Epidermal melanocyte (primary cell): ENCODE measurements around the gene PTGS2.
"Not testable (repeated sequence)": the region's sequence is repeated elsewhere in the genome, so short reads cannot be mapped to it uniquely, and the experiment has no call there.

Source experiments
- DNase-seq: peaks from one replicate; pipeline ENCODE4 v3.0.0; 2011; ENCODE audit warnings: low spot score; ENCODE audit not compliant: insufficient read length

PTGS2 gene

DNA sequence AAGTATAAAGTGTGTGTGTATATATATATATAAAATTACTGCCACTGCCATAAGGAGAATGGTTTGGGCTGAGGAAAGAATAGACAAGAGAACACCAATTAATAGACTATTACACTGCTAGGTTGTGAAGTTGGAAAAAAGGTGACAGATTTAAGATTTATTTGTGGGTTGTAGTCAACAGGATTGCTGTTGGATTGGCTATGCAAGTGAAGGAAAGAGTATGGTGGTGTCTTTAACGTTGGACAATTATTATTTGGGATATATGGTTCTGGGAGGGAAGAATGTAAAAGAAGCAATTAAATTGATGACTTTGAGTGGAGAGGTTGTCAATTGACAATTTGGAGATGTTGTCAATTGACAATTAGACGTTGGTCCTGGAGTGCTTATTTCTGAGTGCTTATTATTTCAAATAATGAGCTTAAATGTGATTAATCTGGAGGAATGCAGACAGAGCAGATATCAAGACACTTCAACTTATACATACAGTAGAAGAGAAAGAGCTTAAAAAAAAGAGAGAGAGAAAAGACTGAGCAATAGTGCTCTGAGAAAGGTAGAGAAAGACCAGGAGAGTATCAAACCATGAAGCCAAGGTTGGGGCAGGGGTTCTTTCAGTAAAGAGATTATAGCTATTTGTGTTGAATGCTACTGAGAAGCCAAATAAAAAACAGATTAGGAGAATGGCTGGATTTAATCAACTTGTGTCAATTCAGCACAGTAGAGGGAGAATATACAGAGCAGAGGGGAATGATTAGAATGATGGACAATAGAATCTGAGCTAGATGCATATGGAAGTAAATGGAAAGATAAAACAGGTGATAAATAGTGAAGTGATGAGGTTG, 9.7 kb downstream of the PTGS2 start:
- no peak for DNase-seq

DNA sequence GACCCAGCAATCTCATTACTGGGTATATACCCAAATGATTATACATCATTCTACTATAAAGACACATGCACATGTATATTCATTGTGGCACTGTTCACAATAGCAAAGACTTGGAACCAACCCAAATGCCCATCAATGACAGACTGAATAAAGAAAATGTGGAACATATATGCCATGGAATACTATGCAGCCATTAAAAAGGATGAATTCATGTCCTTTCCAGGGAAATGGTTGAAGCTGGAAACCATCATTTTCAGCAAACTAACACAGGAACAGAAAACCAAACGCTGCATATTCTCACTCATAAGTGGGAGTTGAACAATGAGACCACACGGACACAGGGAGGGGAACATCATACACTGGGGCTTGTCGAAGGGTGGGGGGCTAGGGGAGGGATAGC, 10.4 kb downstream of the PTGS2 start:
- DNase-seq: not testable (repeated sequence)

DNA sequence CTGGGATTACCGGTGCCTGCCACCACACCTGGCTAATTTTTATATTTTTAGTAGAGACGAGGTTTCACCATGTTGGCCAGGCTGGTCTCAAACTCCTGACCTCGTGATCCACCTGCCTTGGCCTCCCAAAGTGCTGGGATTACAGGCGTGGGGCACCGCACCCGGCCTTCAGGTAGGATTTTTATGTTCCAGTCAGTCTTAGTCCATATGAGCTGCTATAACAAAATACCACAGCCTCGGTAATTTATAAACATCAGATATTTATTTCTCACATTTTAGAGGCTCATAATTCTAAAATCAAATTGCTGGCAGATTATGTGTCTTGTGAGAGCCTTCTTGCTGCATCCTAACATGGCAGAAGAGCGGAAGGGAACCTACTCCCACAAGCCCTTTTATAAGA, 16.0 kb downstream of the PTGS2 start:
- not testable (repeated sequence) for DNase-seq

DNA sequence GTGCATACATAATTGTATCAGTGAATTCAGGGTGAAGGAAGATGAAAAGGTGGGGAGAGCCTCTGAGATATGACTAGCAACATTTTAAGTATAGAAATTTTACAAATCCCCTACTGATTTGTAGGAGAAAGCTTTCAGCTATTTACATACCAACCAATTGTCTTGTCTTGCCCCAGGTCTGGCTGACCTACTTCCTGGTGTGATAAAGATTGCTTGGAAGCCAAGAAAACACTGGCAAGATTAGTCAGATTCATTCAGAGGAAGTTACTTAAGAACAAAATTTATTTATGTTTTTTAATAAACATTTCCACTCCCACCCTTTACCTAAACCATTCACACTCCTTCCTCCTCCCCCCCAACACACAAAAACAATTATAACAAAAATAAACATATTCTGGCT, 17.5 kb downstream of the PTGS2 start:
- DNase-seq: no peak

GRCh38 chr1:186659890-186660341, 20.3 kb downstream of the PTGS2 start:
- DNase-seq: no peak

GRCh38 chr1:186658999-186659398, 21.2 kb downstream of the PTGS2 start:
- DNase-seq: no peak

GRCh38 chr1:186657481-186657880, 22.7 kb downstream of the PTGS2 start:
- no peak for DNase-seq

GRCh38 chr1:186655876-186656275, 24.3 kb downstream of the PTGS2 start:
- DNase-seq: no peak

- no peak for DNase-seq
Observed at GRCh38 chr1:186654741-186655140, 25.5 kb downstream of the PTGS2 start.

GRCh38 chr1:186653312-186653711, 26.9 kb downstream of the PTGS2 start:
- DNase-seq: no peak

DNA sequence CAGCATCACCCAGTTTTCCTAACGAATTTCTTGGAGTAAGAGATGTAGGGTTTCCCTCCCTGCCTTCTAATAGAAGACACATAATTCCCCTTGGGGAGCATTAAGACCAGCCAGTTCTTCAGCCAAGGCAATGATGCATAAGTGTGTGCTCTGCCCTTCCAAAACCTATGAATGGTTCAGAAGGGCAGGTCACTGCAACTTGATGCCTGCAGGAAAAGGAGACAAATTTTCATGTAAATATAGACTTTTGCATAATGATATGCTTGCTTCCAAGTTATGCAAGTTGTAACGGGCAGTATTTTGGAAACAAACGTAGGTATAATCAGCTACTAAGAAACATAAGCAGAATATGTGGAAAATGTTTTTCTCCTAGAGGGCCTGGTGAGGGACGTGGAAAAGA, 31.6 kb downstream of the PTGS2 start:
- no peak for DNase-seq

GRCh38 chr1:186647985-186648384, 32.2 kb downstream of the PTGS2 start:
- not testable (repeated sequence) for DNase-seq

- no peak for DNase-seq
Observed at GRCh38 chr1:186643614-186644013, 36.6 kb downstream of the PTGS2 start.

- DNase-seq: not testable (repeated sequence)
Observed at GRCh38 chr1:186637567-186637966, 42.7 kb downstream of the PTGS2 start.

GRCh38 chr1:186636786-186637185, 43.4 kb downstream of the PTGS2 start:
- DNase-seq: no peak

GRCh38 chr1:186634511-186634910, 45.7 kb downstream of the PTGS2 start:
- DNase-seq: no peak

DNA sequence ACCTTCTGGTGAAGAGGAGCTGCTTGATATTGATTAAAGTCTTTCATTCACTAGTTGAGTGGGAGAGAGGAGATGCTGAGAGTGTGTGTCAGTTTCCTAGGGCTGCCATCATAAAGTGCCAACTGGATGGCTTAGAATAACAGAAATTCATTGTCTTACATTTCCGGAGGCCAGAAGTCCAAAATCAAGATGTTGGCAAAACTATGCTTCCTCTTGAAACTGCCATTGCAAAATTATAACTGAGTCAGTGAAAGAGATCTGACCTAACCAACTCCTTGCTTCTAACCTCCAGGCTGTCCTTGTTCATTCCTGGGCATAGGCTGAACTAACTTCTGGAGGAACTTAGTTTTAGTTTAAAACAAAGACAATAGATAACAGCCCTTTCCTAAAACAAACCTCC, 47.1 kb downstream of the PTGS2 start:
- no peak for DNase-seq

- DNase-seq: no peak
Observed at GRCh38 chr1:186629341-186629740, 50.9 kb downstream of the PTGS2 start.

DNA sequence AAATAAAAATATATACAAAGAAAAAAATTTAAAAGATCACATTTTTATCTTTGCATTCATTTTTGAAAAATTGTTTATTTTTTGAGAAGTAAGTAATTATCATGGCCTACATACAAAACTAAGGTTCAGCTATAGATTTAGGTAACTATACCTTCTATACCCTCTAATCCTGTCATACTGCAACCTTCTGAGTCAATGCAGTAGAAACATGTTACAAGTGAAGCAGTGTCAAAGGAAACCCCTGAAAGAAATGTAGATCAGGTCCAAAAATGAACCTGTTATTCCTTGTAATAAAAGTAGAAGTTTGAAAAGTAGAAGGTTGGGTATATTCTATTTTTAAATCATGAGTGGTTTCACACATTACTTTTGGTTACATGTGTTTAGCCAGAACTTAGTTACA, 51.3 kb downstream of the PTGS2 start:
- no peak for DNase-seq

GRCh38 chr1:186627019-186627418, 53.2 kb downstream of the PTGS2 start:
- no peak for DNase-seq

GRCh38 chr1:186626356-186626932, 53.8 kb downstream of the PTGS2 start:
- no peak for DNase-seq

- DNase-seq: no peak
Observed at GRCh38 chr1:186623551-186623950, 56.7 kb downstream of the PTGS2 start.
